ENCODE measurements around the gene C5orf63.

DNA sequence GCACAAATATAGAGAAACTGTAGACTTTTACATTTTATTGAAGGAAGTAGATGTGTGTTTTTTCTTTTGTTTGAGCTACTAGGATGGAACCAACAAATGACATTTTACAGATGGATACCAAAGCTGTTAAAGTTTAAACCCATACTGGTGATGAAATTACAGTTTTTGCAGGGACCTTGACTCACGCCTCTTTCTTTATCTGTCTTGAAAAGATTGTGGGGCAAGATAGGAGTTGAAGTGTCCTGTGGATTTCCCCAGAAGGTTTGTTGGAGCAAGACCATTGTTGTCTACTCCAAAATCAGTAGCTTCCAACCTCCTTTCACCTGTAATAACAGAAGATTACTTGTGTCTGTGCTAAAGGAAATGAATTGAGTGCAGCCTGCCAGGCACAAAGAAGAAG lies 4.1 kb upstream of the C5orf63 start:
- TF ChIP-seq, protein P1, sequence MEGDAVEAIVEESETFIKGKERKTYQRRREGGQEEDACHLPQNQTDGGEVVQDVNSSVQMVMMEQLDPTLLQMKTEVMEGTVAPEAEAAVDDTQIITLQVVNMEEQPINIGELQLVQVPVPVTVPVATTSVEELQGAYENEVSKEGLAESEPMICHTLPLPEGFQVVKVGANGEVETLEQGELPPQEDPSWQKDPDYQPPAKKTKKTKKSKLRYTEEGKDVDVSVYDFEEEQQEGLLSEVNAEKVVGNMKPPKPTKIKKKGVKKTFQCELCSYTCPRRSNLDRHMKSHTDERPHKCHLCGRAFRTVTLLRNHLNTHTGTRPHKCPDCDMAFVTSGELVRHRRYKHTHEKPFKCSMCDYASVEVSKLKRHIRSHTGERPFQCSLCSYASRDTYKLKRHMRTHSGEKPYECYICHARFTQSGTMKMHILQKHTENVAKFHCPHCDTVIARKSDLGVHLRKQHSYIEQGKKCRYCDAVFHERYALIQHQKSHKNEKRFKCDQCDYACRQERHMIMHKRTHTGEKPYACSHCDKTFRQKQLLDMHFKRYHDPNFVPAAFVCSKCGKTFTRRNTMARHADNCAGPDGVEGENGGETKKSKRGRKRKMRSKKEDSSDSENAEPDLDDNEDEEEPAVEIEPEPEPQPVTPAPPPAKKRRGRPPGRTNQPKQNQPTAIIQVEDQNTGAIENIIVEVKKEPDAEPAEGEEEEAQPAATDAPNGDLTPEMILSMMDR (IDR thresholded peaks at IDR 0.05; ENCODE audit: borderline replicate concordance, extremely low read depth, low read length, poor library complexity, severe bottlenecking) = no peak
- TF ChIP-seq EZH2 (IDR thresholded peaks at IDR 0.05; ENCODE audit: borderline replicate concordance, low read depth, low read length, severe bottlenecking) = no peak
